NCI-H1048 (cell line): ENCODE measurements around the gene YTHDF1.
"Not testable (repeated sequence)": the region's sequence is repeated elsewhere in the genome, so short reads cannot be mapped to it uniquely, and the experiment has no call there.

Experiments used
- DNase-seq: peaks from one replicate; lab custom pipeline; 2025; lab: John Stamatoyannopoulos, UW

Gene YTHDF1

DNA sequence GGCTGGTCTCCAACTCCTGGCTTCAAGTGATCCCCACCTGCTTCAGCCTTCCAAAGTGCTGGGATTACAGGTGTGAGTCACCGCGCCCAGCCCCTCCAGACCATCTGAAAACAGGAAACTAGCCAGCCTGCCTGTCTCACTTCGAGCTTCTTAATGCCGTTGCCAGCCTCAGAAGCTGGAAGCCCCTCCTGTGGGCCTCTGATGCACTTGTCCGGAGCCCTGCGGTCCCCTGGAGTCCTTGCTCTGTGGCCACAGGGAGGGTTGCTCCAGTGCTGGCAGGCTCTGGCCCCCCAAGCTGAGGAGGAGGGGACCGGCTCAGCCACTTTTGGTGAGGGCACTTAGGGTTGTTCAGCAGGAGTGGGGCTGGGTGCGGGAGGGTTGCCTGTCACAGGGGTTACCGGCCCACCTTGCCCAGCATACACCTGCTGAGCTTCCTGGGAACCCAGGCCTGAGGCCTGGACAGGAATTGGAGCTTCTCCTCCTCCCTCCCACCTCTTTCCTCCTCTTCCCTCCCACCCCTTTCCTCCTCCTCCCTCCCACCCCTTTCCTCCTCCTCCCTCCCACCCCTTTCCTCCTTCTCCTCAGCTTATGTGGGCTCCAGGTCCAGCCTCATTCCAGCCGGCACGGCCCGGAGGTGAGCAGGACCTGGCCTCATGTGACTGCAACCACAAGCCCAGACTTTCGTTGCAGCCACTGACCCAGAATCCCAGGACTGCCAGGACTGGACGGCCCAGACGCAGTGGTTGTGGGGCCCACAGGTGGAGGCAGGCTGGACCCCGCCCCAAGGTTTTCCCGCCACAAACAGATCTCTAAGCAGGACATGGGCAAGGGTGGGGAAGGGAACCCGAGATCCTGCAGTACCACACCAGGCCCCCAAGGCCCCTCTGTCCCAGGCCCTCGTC is 10.4 kb upstream of the YTHDF1 start:
- DNase-seq, result no peak

- no peak for DNase-seq
These were observed 9.1 kb upstream of the YTHDF1 start for GRCh38 chr20:63225082-63225454.

GRCh38 chr20:63224412-63225081 is 8.6 kb upstream of the YTHDF1 start:
- DNase-seq, result no peak

DNA sequence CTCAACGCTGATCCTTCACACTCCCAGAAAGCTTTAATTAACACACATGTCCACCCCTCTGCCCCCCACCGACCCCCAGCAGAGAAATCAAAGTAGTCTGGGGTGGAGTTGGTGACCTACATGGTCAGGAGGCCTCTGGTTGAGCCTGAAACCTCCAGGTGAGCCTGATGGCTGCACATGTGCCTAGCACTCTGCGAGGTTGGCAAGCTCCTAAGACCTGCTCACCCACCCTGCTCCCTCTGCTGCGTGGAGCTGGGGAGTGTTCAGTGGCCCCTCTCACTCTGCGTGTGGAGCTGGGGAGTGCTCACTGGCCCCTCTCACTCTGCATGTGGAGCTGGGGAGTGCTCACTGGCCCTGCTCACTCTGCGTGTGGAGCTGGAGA is 7.9 kb upstream of the YTHDF1 start:
- no peak for DNase-seq

DNA sequence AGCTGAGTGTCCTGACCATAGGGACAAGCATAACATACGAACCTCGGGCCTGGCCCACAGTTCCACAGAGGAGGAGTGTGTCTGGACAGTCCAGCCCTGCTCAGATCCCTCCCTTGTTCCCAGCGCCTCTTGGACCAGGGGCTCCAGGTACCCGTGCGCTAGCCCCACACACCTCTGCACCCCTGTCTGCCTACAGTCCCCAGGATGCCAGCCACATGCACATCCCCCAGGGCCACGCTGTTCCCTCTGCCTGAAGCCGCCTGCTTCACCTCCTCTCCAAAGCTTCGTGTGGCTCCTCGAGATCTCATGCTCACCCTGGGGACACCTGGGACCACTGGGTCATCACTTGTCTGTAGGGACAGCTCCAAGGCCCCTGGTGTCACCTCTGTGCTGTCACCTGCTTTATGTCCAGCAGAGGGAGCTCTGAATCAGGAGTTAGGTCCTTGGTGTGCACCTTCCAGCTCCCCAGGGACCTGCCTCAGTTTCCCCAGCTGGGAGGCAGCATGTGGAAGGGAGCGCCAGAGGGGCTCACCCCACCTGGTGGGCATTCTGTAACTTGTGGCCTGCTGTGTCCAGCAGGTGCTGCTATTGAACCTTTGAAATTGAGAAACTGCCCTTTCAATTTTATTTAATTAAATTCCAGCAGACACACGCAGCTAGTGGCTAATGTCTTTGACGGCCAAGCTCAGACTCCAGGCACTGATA is 7.3 kb upstream of the YTHDF1 start:
- no peak for DNase-seq

DNA sequence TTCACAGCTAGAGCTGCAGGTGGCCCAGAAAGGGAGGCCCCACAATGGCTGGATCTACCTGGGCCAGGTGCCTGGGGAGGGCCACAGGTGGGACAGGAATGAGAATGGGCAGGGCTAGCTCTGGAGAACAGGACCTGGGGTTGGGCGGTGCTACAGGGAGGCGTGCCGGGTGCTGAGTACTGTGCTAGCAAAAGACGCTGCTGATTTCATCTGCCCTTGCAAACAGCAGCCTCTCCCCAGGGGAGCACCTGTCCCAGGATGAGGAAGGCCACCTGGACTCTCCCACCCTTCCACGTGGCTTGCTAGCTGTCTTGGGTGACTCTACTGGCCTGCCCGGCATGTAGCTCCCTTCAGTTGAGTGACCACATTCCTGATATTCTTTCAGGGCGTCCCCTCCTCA is 6.6 kb upstream of the YTHDF1 start:
- DNase-seq, result no peak

DNA sequence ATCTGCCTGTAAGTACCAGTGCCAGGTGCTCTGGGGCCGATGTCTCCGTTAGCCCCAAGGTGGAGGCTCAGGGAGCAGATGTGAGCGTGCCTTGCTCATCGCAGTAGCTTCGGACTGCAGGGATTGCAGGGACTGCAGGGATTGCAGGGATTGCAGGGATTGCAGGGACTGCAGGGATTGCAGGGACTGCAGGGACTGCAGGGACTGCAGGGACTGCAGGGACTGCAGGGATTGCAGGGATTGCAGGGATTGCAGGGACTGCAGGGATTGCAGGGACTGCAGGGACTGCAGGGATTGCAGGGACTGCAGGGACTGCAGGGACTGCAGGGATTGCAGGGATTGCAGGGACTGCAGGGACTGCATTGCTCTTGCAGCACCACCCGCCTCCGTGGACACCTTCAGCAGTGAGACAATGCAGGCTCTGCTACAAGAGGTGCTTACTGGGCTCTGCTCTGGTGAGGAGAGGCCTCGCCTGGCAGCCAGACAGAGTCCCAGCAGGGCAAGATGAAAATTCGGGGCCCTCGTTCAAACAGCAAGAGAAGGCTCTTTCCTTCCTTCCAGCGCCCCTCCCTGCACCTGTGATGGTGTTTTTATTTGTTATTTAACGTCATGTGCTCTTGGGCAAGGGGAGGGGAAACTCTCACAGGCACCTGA is 5.6 kb upstream of the YTHDF1 start:
- not testable (repeated sequence) for DNase-seq

- no peak for DNase-seq
These were observed 4.9 kb upstream of the YTHDF1 start for GRCh38 chr20:63220696-63221399.

- no peak for DNase-seq
These were observed 4.1 kb upstream of the YTHDF1 start for GRCh38 chr20:63219866-63220521.

DNA sequence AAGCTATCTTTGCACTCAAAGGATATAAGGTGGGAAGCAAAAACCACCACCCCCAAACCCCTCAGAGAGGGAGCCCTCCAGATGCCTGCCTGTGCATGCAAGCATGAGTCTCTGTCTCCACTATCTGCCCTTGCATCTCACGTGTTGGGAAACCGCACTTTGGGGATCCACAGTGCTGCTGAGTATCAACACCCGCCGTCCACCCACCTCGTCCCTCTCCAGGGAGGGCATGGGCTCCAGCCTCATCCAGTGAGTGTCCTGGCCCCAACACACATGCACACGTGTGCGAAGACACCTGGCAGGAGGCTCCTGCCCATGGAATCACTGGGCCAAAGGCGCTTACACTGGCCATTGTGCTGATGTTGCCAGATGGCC is 3.5 kb upstream of the YTHDF1 start:
- DNase-seq, result no peak

DNA sequence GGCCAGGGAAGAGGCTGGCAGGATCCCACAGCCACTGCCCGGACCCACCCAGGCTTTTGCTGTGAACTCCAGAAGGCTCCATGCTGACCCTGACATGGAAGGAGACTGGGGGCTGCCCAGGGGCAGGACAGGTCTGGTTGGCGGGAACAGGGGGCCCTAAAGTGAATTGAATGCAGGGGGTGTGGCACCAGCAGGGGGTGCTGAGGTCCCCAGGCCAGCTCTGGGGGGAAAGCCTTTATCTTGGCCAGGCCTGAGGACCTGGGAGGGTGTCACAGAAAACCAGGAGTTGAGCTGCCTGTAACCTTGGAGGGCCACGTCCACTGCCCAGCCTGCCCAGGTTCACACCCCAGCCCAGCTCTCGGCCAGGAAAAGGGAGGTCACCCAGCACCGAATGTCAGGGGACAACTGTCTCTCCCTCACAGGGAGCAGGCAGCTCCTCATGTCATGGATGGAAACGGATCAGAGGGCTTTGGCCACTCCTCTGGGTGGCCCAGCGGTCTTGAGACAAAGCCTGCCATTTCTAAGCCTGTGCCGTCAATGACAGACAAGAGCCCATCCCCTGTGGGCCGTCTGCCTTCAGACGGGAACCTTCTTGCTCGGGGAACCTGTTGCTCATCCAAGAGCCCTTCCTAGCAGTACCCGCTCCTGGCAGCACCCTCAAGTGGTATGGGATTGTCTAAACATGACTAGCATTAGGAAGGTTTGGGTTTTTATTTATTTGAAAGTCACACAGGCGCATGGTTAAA is 2.9 kb upstream of the YTHDF1 start:
- no peak for DNase-seq

DNA sequence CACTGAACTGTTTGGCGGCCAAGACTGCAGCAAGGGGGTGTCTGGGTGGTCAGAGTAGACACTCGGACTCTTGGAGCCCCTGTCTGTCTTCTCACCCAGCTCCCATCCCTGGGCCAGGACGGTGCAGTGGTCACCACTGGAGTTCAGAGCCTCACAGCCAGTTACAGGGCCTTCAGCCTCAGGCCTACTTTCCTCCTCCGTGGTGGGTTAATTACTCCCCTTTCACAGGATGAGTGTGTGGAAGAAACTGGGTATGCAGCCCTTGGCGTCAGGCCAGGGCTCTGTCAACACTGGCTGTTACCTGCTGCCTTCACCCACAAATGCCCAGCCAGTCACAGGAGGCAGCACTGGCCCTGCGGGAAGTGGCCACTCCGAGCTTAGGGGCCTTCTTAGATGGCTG is 1.8 kb upstream of the YTHDF1 start:
- no peak for DNase-seq

DNA sequence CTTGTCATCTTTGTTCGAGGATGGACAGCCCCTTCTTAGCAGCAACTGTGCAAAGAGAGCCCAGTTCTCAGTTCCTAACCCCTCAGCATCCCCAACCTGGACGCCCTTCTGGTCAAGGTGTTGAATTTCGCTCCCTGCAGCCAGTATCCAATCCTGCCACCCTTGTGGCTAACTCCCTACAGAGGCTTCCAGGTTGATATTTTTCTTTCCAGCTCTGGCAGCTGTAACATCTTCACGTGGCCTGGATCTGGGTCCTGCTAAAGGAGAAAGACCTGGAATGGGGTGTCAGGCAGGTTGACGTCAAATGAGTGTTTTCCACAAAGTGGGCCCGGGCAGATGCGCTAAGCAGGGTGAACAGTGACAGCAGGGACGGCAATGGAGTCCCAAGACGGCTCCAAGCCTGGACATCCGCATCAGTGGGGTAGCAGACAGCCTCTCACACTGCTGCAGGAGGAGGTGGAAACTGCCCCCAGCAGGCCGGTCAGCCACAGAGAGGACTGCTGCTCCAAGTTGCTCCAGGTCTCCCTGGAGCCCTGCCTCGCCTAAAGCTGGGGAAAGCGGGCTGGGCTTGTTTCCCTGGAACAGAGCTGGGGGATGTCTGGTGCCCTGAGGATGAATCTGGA is 1.0 kb upstream of the YTHDF1 start:
- no peak for DNase-seq

GRCh38 chr20:63215101-63216040 is 560 bp downstream of the YTHDF1 start:
- DNase-seq, result no peak

GRCh38 chr20:63214514-63214913 is 1.4 kb downstream of the YTHDF1 start:
- no peak for DNase-seq

DNA sequence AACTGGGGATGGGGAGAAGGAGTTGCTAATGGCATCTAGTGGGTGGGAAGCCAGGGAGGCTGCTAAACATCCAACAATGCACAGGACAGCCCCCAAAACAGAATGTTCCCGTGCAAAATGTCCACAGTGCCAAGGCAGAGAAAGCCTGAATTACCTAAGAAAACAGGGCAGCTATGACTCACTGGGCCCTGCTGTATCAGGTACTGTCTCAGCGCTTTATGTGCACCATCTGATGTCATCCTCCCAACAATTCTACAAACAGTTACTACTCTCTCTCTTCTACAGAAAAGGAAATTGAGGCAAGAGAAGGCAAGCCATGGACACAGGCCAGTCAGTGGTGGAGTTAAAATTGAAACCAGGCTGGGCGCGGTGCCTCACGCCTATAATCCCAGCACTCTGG is 3.1 kb downstream of the YTHDF1 start:
- DNase-seq, result no peak

DNA sequence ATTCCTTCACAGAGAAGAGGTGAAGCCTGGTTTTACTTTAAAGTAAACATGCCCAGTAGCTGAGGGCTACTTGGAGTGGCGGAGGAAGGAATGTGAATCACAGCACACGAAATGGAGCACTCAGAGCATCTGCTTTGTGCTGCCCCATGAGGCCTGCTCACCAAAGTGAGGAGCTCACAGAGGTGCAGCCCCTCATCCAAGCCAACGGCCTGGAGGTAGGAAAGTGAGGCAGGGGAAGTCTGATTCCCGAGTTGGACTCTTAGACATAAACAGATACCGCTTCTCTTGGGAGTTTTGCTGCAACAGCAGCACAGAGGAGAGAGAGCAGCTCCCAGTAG is 3.6 kb downstream of the YTHDF1 start:
- DNase-seq, result no peak

- DNase-seq, result no peak
These were observed 5.8 kb downstream of the YTHDF1 start for GRCh38 chr20:63210011-63210605.
